Uterus (tissue), 2 donors: ENCODE measurements around the gene STOX1.

Source experiments
- POLR2A ChIP-seq, 2 donors: fragments of 450-650 bp; IDR thresholded peaks; one replicate each; pipeline ENCODE4 v1.6.1; 2016; ENCODE audit warnings: antibody characterized with exemption in 2 of 2, mild to moderate bottlenecking in 1 of 2, moderate library complexity in 1 of 2
- TF ChIP-seq, protein P1 (sequence below), 4 experiments: fragments of 200-600 bp in 2 of 4; fragments of 450-650 bp in 2 of 4; sonication (generic) in 2 of 4; IDR thresholded peaks; one replicate each; pipeline ENCODE4 v1.5.1; 2016 to 2019; ENCODE audit warnings: antibody characterized with exemption in 4 of 4, mild to moderate bottlenecking in 2 of 4, moderate library complexity in 1 of 4

DNA sequence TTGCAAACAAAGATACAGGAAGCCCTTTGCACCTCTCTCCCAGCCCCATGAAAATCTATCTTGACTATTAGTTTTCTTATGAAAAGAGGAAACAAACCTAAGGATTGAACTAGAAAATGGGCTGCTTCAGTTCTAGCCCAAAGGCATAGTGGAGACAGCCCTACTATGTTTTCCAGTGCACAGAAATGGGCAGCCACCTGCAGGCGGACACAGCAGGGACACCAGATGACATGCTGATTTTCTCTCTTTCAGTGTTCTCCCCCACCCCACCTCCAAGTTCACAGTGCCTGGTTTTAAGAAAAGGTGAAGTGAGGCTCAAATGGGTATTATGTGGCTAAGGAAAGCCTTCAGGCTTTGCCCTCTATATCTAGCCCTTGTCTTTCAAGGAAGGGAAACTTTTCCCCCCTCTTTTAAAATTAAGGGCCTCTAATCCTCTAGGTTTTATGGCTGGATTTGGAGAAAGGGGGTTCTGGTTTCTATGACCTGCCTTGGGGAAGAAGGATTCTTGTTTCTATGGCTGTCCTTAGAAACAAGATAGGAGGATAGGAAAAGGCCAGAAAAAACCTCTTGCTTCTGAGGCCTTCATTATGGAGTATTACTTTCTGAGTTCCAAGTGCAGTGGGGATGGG, 50.3 kb downstream of the STOX1 start:
- TF ChIP-seq, protein P1, sequence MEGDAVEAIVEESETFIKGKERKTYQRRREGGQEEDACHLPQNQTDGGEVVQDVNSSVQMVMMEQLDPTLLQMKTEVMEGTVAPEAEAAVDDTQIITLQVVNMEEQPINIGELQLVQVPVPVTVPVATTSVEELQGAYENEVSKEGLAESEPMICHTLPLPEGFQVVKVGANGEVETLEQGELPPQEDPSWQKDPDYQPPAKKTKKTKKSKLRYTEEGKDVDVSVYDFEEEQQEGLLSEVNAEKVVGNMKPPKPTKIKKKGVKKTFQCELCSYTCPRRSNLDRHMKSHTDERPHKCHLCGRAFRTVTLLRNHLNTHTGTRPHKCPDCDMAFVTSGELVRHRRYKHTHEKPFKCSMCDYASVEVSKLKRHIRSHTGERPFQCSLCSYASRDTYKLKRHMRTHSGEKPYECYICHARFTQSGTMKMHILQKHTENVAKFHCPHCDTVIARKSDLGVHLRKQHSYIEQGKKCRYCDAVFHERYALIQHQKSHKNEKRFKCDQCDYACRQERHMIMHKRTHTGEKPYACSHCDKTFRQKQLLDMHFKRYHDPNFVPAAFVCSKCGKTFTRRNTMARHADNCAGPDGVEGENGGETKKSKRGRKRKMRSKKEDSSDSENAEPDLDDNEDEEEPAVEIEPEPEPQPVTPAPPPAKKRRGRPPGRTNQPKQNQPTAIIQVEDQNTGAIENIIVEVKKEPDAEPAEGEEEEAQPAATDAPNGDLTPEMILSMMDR (IDR thresholded peaks at IDR 0.05), result no peak
- TF ChIP-seq POLR2A (IDR thresholded peaks at IDR 0.05), result no peak
